ENCODE results near the gene RBM12.
"Not testable (repeated sequence)": the region's sequence is repeated elsewhere in the genome, so short reads cannot be mapped to it uniquely, and the experiment has no call there.

Gene RBM12

GRCh38 chr20:35664466-35665206 lies at the start of gene RBM12, which contains the start of gene CPNE1:
Gene RBM12 (minus strand): TSS chr20:35664900. CDS start chr20:35655322, 9,578 bp downstream.
Gene CPNE1 (minus strand): TSS chr20:35664900. CDS start chr20:35632923, 31,977 bp downstream.
- peak within 1 kb of the TSS; percentile 94 to 97 for H3K4me3 Mint-ChIP-seq
- H3K36me3 Mint-ChIP-seq: peaks cover 26 to 49% of the 10 kb centered on the region in 2 donors

GRCh38 chr20:35714127-35714526 lies 49.4 kb upstream of the RBM12 start:
- H3K27me3 Mint-ChIP-seq: no peaks in the 10 kb centered on the region
- no peak for ATAC-seq (replicated peaks)
- H3K9me3 Mint-ChIP-seq: no peaks in the 10 kb centered on the region
- H3K27ac Mint-ChIP-seq: peak overlapping the region; percentile 75
- peaks cover 12 to 31% of the 10 kb centered on the region in 2 donors for H3K4me1 Mint-ChIP-seq
- H3K4me3 Mint-ChIP-seq: no peak overlapping the region
- H3K36me3 Mint-ChIP-seq: peaks cover 19 to 32% of the 10 kb centered on the region in 2 donors
- DNase-seq: no peak

More at GRCh38 chr20:35664466-35665206, at the start of gene RBM12, which contains the start of gene CPNE1:
- DNase-seq: peak; percentile 93
- Mint-ChIP-seq H3K4me1 (peaks cover 17 to 47% of the 10 kb centered on the region in 2 donors), H3K27me3 (no peaks in the 10 kb centered on the region), H3K27ac (peak within 1 kb of the TSS; percentile 100), H3K9me3 (no peaks in the 10 kb centered on the region)
- ATAC-seq (replicated peaks): peak; percentile 88 to 90

GRCh38 chr20:35713120-35713519 lies 48.4 kb upstream of the RBM12 start:
- DNase-seq; ATAC-seq (replicated peaks); H3K9me3 Mint-ChIP-seq; H3K4me3 Mint-ChIP-seq; H3K27ac Mint-ChIP-seq; H3K27me3 Mint-ChIP-seq: not testable (repeated sequence)
- Mint-ChIP-seq H3K36me3 (peaks cover 18 to 31% of the 10 kb centered on the region in 2 donors), H3K4me1 (peaks cover 13 to 32% of the 10 kb centered on the region in 2 donors)

- Mint-ChIP-seq H3K4me3 (peak overlapping the region in 1 of 2 donors; percentile 19), H3K27me3 (no peaks in the 10 kb centered on the region), H3K4me1 (peaks cover 12 to 32% of the 10 kb centered on the region in 2 donors), H3K27ac (peak overlapping the region; percentile 25), H3K36me3 (peaks cover 19 to 26% of the 10 kb centered on the region in 2 donors), H3K9me3 (no peaks in the 10 kb centered on the region)
- ATAC-seq (replicated peaks) (no peak), DNase-seq (no peak)
Measured at GRCh38 chr20:35711588-35712209, 47.0 kb upstream of the RBM12 start.

DNA sequence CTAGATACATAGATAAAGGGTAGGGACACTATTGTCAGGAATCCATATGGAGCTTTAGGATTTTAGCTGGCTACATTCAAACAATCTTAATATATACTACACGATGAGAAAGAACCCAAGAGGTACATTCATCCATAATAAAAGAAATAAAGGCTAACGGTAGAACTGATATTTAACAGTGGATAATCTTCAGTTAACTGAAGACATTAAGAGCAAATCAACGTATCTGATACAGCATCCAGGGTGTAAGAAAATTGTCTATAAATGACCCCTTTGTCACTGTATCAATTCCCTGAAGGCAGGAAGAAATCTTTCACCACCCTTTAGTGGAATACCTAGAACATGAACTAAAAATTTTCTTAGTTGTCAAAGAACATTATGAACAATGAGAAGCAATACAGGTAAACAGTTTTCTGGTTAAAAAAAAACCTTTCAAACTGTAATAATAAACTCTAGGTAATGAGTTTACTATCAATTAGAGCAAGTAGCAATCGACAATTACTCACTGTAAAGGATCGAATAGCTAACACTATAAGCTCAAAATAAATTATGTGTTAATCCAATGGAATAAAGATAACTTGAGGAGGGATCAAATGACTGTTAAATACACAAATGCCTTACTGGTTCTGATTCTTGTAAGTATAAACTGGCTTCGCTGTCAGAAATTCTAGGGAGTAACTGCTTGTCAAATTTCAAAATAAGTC lies 46.3 kb upstream of the RBM12 start:
- Mint-ChIP-seq H3K27me3 (no peaks in the 10 kb centered on the region), H3K4me3 (peak overlapping the region in 1 of 2 donors; percentile 19), H3K9me3 (no peaks in the 10 kb centered on the region), H3K36me3 (peaks cover 19 to 23% of the 10 kb centered on the region in 2 donors), H3K27ac (no peak overlapping the region), H3K4me1 (peaks cover 12 to 32% of the 10 kb centered on the region in 2 donors)
- ATAC-seq (replicated peaks) (no peak), DNase-seq (no peak)

DNA sequence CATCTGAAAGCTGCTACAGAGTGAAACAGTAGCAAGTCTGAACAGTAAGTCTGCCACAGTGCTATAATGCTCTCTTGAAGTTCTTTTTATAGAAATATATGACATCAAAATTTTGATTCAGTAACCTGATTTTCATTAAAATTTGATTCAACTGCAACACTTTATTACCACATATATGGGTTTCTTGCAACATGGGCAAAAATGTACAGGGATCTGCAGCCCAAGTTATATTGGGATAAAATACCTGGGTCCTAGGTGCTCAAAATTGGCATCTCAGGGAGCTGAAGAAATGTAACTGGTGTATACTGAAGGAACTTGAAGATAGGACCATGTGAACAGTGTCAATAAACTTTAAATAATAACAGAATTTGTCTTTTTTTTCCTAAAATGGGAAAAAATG lies 45.3 kb upstream of the RBM12 start:
- Mint-ChIP-seq H3K4me1 (peaks cover 12 to 25% of the 10 kb centered on the region in 2 donors), H3K9me3 (no peaks in the 10 kb centered on the region), H3K27ac (no peak overlapping the region), H3K4me3 (no peak overlapping the region), H3K27me3 (no peaks in the 10 kb centered on the region), H3K36me3 (peaks cover 16 to 21% of the 10 kb centered on the region in 2 donors)
- no peak for DNase-seq
- no peak for ATAC-seq (replicated peaks)

DNA sequence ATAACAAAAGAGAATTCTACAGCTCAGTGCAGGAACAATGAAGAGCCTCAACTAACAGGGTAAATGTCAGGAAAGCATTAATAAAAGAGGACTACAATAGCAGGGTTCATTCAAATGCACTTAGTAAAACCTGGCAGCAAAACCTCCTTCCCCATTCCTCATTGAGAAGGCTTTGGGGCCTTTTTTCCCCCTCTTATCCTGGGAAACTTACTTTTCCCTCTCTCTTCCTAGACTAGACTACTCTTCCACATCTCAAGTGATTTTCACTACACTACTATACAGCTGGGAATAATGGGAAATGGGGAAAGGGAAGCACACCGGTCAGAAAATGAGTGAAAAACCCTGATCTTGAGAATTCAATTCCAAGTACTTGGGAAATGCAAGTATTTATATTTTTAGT lies 44.6 kb upstream of the RBM12 start:
- no peaks in the 10 kb centered on the region for H3K9me3 Mint-ChIP-seq
- H3K36me3 Mint-ChIP-seq: peaks cover 19 to 24% of the 10 kb centered on the region in 2 donors
- H3K27me3 Mint-ChIP-seq: no peaks in the 10 kb centered on the region
- DNase-seq: no peak
- peaks cover 12 to 24% of the 10 kb centered on the region in 2 donors for H3K4me1 Mint-ChIP-seq
- no peak overlapping the region for H3K27ac Mint-ChIP-seq
- H3K4me3 Mint-ChIP-seq: no peak overlapping the region
- ATAC-seq (replicated peaks): no peak

GRCh38 chr20:35708502-35708901 lies 43.8 kb upstream of the RBM12 start:
- H3K4me1 Mint-ChIP-seq: peaks cover 9 to 16% of the 10 kb centered on the region in 2 donors
- no peak overlapping the region for H3K4me3 Mint-ChIP-seq

DNA sequence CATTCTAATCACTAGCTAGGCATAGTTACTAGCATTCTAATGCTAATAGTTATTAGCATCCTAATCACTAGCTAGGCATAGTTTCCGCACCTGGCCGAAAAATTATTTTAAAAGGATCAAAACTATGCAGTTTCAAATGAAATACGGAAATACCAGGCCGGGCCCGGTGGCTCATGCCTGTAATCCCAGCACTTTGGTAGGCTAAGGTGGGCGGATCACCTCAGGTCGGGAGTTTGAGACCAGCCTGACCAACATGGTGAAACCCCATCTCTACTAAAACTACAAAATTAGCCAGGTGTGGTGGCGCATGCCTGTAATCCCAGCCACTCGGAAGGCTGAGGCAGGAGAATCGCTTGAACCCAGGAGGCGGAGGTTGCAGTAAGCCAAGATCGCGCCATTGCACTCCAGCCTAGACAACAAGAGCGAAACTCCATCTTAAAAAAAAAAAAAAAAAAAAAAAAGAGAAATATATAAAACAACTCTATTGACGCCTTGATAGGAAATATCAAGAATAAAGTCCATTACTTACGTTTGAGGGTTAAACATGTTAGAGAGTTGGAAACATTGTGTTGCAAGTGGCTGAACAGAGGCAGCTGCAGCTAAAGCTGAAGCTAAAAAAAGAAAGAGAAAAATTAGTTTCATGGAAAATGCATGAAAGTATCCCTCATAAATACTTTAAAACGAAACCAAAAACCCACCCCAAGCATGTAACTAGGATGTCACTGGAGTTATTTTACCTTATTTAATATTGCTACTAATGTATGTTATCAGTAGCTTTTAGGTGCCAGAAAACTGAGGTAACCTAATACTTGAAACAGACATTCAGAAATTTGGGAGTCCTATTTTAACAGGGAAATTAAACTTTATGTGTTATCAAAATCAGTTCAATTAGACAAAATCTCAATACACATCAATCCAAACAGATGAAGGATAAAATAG lies 42.2 kb upstream of the RBM12 start:
- not testable (repeated sequence) for H3K27me3 Mint-ChIP-seq; H3K4me3 Mint-ChIP-seq; H3K9me3 Mint-ChIP-seq; H3K27ac Mint-ChIP-seq; DNase-seq; ATAC-seq (replicated peaks)
- peaks cover 6 to 13% of the 10 kb centered on the region in 2 donors for H3K4me1 Mint-ChIP-seq
- H3K36me3 Mint-ChIP-seq: peaks cover 29 to 39% of the 10 kb centered on the region in 2 donors

More at GRCh38 chr20:35708502-35708901, 43.8 kb upstream of the RBM12 start:
- H3K27me3 Mint-ChIP-seq: no peaks in the 10 kb centered on the region
- H3K27ac Mint-ChIP-seq: no peak overlapping the region
- no peaks in the 10 kb centered on the region for H3K9me3 Mint-ChIP-seq
- H3K36me3 Mint-ChIP-seq: peaks cover 23 to 28% of the 10 kb centered on the region in 2 donors
- DNase-seq (no peak), ATAC-seq (replicated peaks) (no peak)

DNA sequence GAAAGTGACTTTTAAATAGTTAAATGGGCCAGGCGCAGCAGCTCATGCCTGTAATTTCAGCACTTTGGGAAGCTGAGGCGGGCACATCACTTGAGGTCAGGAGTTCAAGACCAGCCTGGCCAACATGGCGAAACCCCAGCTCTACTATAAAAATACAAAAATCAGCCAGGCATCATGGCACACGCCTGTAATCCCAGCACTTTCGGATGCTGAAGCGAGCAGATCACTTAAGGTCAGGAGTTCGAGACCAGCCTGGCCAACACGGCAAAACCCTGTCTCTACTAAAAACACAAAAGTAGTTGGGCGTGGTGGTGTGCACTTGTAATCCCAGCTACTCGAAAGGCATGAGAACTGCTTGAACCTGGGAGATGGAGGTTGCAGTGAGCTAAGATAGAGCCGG lies 41.2 kb upstream of the RBM12 start:
- not testable (repeated sequence) for H3K9me3 Mint-ChIP-seq; ATAC-seq (replicated peaks); H3K27me3 Mint-ChIP-seq; DNase-seq; H3K4me1 Mint-ChIP-seq; H3K4me3 Mint-ChIP-seq
- Mint-ChIP-seq H3K36me3 (peaks cover 25 to 41% of the 10 kb centered on the region in 2 donors), H3K27ac (peak overlapping the region; percentile 80)

GRCh38 chr20:35704514-35705261 lies 40.0 kb upstream of the RBM12 start:
- ATAC-seq (replicated peaks) (no peak), DNase-seq (no peak)
- H3K9me3 Mint-ChIP-seq: no peaks in the 10 kb centered on the region
- H3K27ac Mint-ChIP-seq: no peak overlapping the region
- peaks cover 11 to 20% of the 10 kb centered on the region in 2 donors for H3K4me1 Mint-ChIP-seq
- H3K4me3 Mint-ChIP-seq: no peak overlapping the region
- H3K27me3 Mint-ChIP-seq: no peaks in the 10 kb centered on the region
- peaks cover 26 to 41% of the 10 kb centered on the region in 2 donors for H3K36me3 Mint-ChIP-seq

DNA sequence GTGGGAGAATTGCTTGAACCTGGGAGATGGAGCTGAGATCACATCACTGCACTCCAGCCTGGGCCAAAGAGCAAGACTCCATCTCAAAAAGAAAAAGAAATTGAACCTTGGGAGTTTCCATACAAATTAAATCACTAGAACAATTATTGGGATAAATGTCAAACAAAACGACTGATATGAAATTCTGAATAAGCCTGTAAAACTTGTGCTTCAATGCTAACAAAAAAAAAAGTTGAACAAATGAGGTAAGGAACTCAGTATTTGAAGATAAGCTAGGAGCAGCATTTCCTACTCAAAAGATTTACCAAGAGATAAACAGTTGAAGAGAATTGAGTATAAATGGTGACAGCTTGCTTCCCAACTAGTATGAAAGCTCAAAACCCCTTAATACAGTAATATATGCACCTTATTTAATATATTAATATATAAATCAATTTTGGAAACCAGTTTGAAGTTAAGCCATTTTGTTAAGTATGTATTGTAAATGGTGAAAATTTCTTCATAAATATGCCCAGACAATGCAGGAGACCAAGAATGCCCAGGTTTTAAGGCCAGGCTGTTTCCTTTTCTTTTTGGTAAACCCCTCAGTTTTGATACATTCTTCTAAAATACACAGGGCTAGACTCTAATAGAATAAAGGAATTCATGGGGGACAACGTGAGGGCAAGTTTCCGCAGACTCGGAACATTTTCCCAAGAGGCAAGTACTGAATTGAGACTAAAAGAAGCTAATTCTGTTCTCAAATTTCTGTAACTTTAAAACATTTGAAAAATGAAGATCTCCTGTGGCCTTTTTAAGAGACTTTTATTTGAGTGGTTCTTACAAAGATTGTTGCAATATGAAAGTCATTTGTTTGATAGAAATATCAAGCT lies 38.4 kb upstream of the RBM12 start:
- Mint-ChIP-seq H3K9me3 (no peaks in the 10 kb centered on the region), H3K4me1 (peaks cover 15 to 23% of the 10 kb centered on the region in 2 donors), H3K36me3 (peaks cover 25 to 48% of the 10 kb centered on the region in 2 donors), H3K27ac (peak overlapping the region; percentile 79), H3K4me3 (no peak overlapping the region), H3K27me3 (no peaks in the 10 kb centered on the region)
- ATAC-seq (replicated peaks): no peak
- no peak for DNase-seq
